Ovary (tissue), 9 donors: ENCODE data around the gene TMC2. TPM values are rescaled to one million over a fixed set of nuclear protein-coding genes. Genes with fewer than 3 reads are reported as not detected.

Experiments used
- DNase-seq, 5 donors: peaks; one replicate each; pipeline ENCODE4 v3.0.0-alpha.2; 2019 to 2020
- H3K27ac ChIP-seq, 2 donors: fragments of 200-600 bp; one replicate each; pipeline versions ENCODE4 v1.5.1 to v1.8.0; 2019 to 2022
- H3K27me3 ChIP-seq: fragments of 200-600 bp; one replicate; pipeline ENCODE4 v1.8.0; 2022
- H3K36me3 ChIP-seq: fragments of 200-600 bp; sonication (generic); one replicate; pipeline ENCODE4 v1.5.1; 2019
- H3K4me1 ChIP-seq: one replicate; pipeline ENCODE4 v1.8.1; 2013; ENCODE audit warnings: mild to moderate bottlenecking, moderate library complexity; ENCODE audit not compliant: insufficient read depth
- H3K4me3 ChIP-seq: fragments of 200-600 bp; sonication (generic); one replicate; pipeline ENCODE4 v1.5.1; 2017
- H3K9me3 ChIP-seq, 2 donors: fragments of 200-600 bp in 1 of 2; sonication (generic) in 1 of 2; one replicate each; pipeline versions ENCODE4 v1.5.1 to v1.8.1; 2013 to 2019; ENCODE audit warnings: mild to moderate bottlenecking in 1 of 2, moderate library complexity in 1 of 2
- EP300 ChIP-seq: sonication (generic); formaldehyde crosslinking; IDR thresholded peaks from one replicate; pipeline ENCODE4 v1.6.1; 2017; ENCODE audit warnings: antibody characterized with exemption
- POLR2A ChIP-seq: fragments of 450-650 bp; IDR thresholded peaks from one replicate; pipeline ENCODE4 v1.6.1; 2017; ENCODE audit warnings: antibody characterized with exemption, mild to moderate bottlenecking, moderate library complexity
- WGBS, 3 donors: extraction: QIAGEN DNeasy Blood & Tissue Kit in 1 of 3; methylation state at CpG; one replicate each; pipeline versions ENCODE4 v1.1.5 to v1.1.7; 2013 to 2017; 5-methylcytosine and 5-hydroxymethylcytosine counted together
- intact Hi-C, 4 donors: fragments of 100-400 bp; cut with DNase I; formaldehyde crosslinking; loops; one replicate each; pipeline versions ENCODE4 v1.11.0 to v1.15.1; 2022 to 2023
- polyA plus RNA-seq, 2 donors: library from polyadenylated mRNA; stranded (reverse); fragments of 200-250 nt in 1 of 2; fragments of 350-450 nt in 1 of 2; fragmentation: Illumina TruSeq in 1 of 2; extraction: RNeasy Lipid Tissue Mini Kit (QIAGEN cat#74804) in 1 of 2; gene quantifications; one replicate each; pipeline ENCODE4 v1.2.3, GENCODE V29; 2013 to 2014
- total RNA-seq, 7 donors: library from RNA; depleted of rRNA in 2 of 7; stranded (reverse); fragments of >200 nt in 2 of 7; fragmentation: NEBNext Ultra II Directional in 3 of 7; extraction: Animal tissue kit (Norgen Biotek cat#: 25700) in 3 of 7; gene quantifications; one replicate each; pipeline versions ENCODE4 v1.1.0 to v1.2.4, GENCODE V29; 2016 to 2023
- TF ChIP-seq, protein P1 (sequence below), 3 donors: fragments of 450-650 bp in 2 of 3; fragments of 200-600 bp in 1 of 3; IDR thresholded peaks; one replicate each; pipeline versions ENCODE4 v1.5.1 to v1.8.0; 2016 to 2022; ENCODE audit warnings: antibody characterized with exemption in 3 of 3, mild to moderate bottlenecking in 1 of 3
- donor health status: DM: no; HTN: no; CAD: no; lungs with moderate emphysema.
- donor health status: DM: no; HTN: no; CAD: no.
- donor health status: Bipolar disorder and iron deficiency.
- donor health status: DM: yes; HTN: yes; CAD: no.
- donor health status: DM: no; HTN: no; CAD: no.
- donor health status: DM: yes; HTN: yes; CAD: no.

The TMC2 gene
- total and polyA plus RNA-seq, 9 donors = 0.07 to 0.38 (median 0.07) TPM; not detected in 4

DNA sequence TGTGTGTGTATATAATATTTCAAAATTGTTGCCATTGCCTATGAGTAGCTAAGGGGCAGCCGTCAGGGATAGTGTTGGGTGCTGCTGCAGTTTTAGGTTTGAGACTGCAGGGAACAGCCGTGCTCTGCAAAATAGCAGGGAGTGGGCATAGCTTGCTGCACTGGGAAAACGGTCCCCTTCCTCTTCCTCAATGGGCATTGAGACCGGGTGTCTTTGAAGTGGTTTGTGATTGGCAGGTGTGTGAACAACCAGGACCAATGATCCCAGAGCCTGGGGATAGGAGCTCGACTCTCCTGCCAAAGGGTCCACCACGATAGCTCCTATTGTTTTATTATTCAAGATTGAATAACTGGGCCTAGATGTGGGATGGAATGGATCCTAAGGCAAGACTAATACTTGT lies 151.1 kb downstream of the TMC2 start:
- DNase-seq = no peak
- no peaks in the 10 kb centered on the region for H3K4me1 ChIP-seq
- no peak overlapping the region for H3K27ac ChIP-seq
- TF ChIP-seq, protein P1, sequence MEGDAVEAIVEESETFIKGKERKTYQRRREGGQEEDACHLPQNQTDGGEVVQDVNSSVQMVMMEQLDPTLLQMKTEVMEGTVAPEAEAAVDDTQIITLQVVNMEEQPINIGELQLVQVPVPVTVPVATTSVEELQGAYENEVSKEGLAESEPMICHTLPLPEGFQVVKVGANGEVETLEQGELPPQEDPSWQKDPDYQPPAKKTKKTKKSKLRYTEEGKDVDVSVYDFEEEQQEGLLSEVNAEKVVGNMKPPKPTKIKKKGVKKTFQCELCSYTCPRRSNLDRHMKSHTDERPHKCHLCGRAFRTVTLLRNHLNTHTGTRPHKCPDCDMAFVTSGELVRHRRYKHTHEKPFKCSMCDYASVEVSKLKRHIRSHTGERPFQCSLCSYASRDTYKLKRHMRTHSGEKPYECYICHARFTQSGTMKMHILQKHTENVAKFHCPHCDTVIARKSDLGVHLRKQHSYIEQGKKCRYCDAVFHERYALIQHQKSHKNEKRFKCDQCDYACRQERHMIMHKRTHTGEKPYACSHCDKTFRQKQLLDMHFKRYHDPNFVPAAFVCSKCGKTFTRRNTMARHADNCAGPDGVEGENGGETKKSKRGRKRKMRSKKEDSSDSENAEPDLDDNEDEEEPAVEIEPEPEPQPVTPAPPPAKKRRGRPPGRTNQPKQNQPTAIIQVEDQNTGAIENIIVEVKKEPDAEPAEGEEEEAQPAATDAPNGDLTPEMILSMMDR (IDR thresholded peaks at IDR 0.05) = no peak
- TF ChIP-seq POLR2A (no peak), EP300 (no peak)
- no peak overlapping the region for H3K4me3 ChIP-seq
- H3K27me3 ChIP-seq = no peaks in the 10 kb centered on the region
- intact Hi-C loops = no loop called here
- H3K9me3 ChIP-seq = no peaks in the 10 kb centered on the region
- H3K36me3 ChIP-seq = no peaks in the 10 kb centered on the region
- WGBS, 3 donors = 27 to 37% (median 36%) methylated on average over 6 of the region's 6 CpGs

DNA sequence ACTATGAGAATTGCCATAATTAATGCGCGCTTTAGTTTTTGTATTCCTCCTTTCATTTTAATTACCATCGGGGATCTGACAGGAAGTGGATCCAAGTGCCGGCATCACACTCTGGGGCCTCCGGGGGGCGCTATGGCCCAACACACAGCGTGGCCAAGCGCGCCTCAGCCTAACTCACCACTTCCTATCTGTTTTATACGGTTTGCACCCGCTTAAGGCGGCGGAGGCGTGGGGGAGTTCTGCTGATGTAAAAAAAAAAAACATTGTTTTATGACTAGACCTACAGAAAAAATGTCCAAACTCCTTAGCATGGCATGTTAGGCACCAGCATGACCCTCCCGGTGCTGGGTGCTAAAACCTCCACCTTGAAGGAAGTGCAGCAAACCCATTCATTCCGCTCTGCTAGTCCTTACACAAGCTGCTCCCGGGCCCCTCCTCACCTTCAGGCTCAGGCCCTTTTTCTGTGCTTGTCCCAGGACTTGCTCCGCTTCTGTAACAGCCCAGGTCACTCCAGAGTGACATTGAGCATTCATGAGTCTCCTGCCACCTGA lies 151.7 kb downstream of the TMC2 start:
- Histone ChIP-seq H3K36me3 (no peaks in the 10 kb centered on the region), H3K27ac (no peak overlapping the region), H3K4me3 (no peak overlapping the region), H3K27me3 (no peaks in the 10 kb centered on the region), H3K4me1 (no peaks in the 10 kb centered on the region), H3K9me3 (no peaks in the 10 kb centered on the region)
- DNase-seq = peak; percentile 49 to 82 (median 61)
- 20 to 27% (median 21%) methylated on average over 18 of the region's 18 CpGs for WGBS, 3 donors
- TF ChIP-seq POLR2A (no peak), EP300 (no peak)
- TF ChIP-seq, protein P1 (IDR thresholded peaks at IDR 0.05) = peak; percentile 34 to 52 (median 40)
- intact Hi-C loops = no loop called here

DNA sequence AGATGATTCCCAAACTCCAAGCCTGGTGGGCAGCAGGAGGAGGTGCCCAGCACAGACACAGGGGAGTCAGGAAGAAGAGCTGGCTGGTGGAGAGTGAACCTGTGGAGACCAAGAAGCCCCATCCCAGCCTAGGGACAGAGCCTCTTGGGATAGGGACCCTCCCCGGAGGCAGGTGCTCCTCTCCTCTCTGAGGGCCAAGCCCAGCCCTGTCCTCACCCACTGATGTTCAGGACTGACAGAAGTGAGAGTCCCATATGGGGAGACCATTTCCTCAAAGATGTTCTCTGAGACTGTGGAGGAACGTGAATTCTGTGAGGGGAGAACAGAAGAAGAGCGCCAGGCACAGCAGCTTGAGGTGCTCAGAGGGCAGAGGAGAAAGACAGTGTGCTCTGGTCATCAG lies 153.8 kb downstream of the TMC2 start:
- WGBS, 3 donors = 82 to 88% (median 83%) methylated on average over 3 of the region's 3 CpGs

DNA sequence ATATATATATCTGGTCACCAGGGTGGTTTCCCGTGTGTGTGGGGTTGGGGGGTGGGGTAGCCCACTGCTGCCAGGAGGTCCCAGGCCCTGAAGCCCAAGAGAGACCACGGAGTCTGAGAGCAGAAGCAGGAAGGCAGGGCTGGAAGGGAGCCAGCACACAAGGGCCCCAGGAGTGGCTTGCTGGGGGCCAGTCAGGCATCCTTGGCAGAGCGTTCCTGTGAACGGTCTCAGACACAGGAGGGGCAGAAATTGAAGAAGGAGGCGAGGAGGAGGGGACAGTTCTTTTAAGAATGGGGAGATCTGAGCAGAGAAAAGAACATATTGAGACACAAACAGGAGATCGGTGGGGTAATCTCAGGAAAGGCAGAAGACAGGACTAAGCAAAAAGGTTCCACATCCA lies 154.3 kb downstream of the TMC2 start:
- Histone ChIP-seq H3K36me3 (no peaks in the 10 kb centered on the region), H3K9me3 (no peaks in the 10 kb centered on the region), H3K27ac (peak overlapping the region in 1 of 2 donors; percentile 100), H3K4me1 (no peaks in the 10 kb centered on the region), H3K4me3 (no peak overlapping the region), H3K27me3 (no peaks in the 10 kb centered on the region)
- intact Hi-C loops = loop anchor here in 2 of 4 donors (5.0 to 10.0 kb wide), 4 partner anchors 38 to 164 kb away; partner anchors contain the start of genes NOP56 (in 1 of the 2), PCED1A (in 1 of the 2) and VPS16 (in 1 of the 2)
- DNase-seq = peak in 3 of 5 donors; percentile 37 to 53 (median 44)
- WGBS, 3 donors = 83 to 86% (median 86%) methylated on average over 6 of the region's 6 CpGs
- TF ChIP-seq, protein P1 (IDR thresholded peaks at IDR 0.05) = no peak
- TF ChIP-seq EP300 (no peak), POLR2A (no peak)

More for the DNA sequence above, 153.8 kb downstream of the TMC2 start:
- Histone ChIP-seq H3K27ac (no peak overlapping the region), H3K27me3 (no peaks in the 10 kb centered on the region), H3K9me3 (no peaks in the 10 kb centered on the region), H3K4me3 (no peak overlapping the region), H3K36me3 (no peaks in the 10 kb centered on the region), H3K4me1 (no peaks in the 10 kb centered on the region)
- no peak for DNase-seq
- TF ChIP-seq EP300 (no peak), POLR2A (no peak)
- TF ChIP-seq, protein P1 (IDR thresholded peaks at IDR 0.05) = no peak
- intact Hi-C loops = loop anchor here in 2 of 4 donors (5.0 to 10.0 kb wide), 4 partner anchors 38 to 165 kb away; partner anchors contain the start of genes NOP56 (in 1 of the 2), PCED1A (in 1 of the 2) and VPS16 (in 1 of the 2)
